IPS DF 6.9 (cell line): ENCODE measurements around the gene SPAG6.

Experiments
- DNase-seq: peaks from one replicate; pipeline ENCODE4 v3.0.0-alpha.2; 2013; ENCODE audit warnings: low read depth, low spot score
- H3K27ac ChIP-seq: one replicate; pipeline ENCODE4 v1.5.1; 2013; ENCODE audit warnings: low read length, control low read depth
- H3K27me3 ChIP-seq: 2 replicates; pipeline ENCODE4 v1.6.1; 2013; ENCODE audit warnings: mild to moderate bottlenecking, low read length; ENCODE audit not compliant: control insufficient read depth, insufficient read depth
- H3K36me3 ChIP-seq: 2 replicates; pipeline ENCODE4 v1.6.1; 2013; ENCODE audit warnings: low read length; ENCODE audit not compliant: control insufficient read depth, insufficient read depth
- H3K4me1 ChIP-seq: 2 replicates; pipeline ENCODE4 v1.6.1; 2013; ENCODE audit warnings: low read length; ENCODE audit not compliant: control insufficient read depth, insufficient read depth
- H3K4me3 ChIP-seq: 2 replicates; pipeline ENCODE4 v1.5.1; 2013; ENCODE audit warnings: mild to moderate bottlenecking, low read length
- H3K9me3 ChIP-seq: 2 replicates; pipeline ENCODE4 v1.6.1; 2013; ENCODE audit warnings: low read length, inconsistent platforms; ENCODE audit not compliant: control insufficient read depth, insufficient read depth
- WGBS: extraction: QIAGEN DNeasy Blood & Tissue Kit; methylation state at CpG from one replicate; pipeline ENCODE4 v1.1.7; 2013; ENCODE audit warnings: mixed read lengths, missing lambda C conversion rate; ENCODE audit not compliant: insufficient read length, insufficient coverage; 5-methylcytosine and 5-hydroxymethylcytosine counted together

The SPAG6 gene

GRCh38 chr10:22434521-22434920 is 89.2 kb downstream of the SPAG6 start:
- Histone ChIP-seq H3K4me1 (0 out of 2 replicates have a peak, but pooled peaks cover 3% of the 10 kb centered on the region), H3K9me3 (no peaks in the 10 kb centered on the region), H3K4me3 (no peak overlapping the region), H3K27ac (no peak overlapping the region), H3K36me3 (no peaks in the 10 kb centered on the region), H3K27me3 (peaks cover 23% of the 10 kb centered on the region)
- WGBS, result no CpG with 5 or more reads among the region's 2 CpGs
- no peak for DNase-seq

GRCh38 chr10:22435650-22436049 is 90.4 kb downstream of the SPAG6 start:
- DNase-seq, result no peak
- WGBS, result no CpG with 5 or more reads among the region's 10 CpGs
- 0 out of 2 replicates have a peak, but pooled peaks cover 3% of the 10 kb centered on the region for H3K4me1 ChIP-seq
- no peak overlapping the region for H3K27ac ChIP-seq
- no peaks in the 10 kb centered on the region for H3K9me3 ChIP-seq
- H3K27me3 ChIP-seq, result peaks cover 23% of the 10 kb centered on the region
- no peak overlapping the region for H3K4me3 ChIP-seq
- no peaks in the 10 kb centered on the region for H3K36me3 ChIP-seq

GRCh38 chr10:22436526-22436892 is 91.2 kb downstream of the SPAG6 start:
- Histone ChIP-seq H3K4me1 (0 out of 2 replicates have a peak, but pooled peaks cover 3% of the 10 kb centered on the region), H3K9me3 (no peaks in the 10 kb centered on the region), H3K27me3 (peaks cover 23% of the 10 kb centered on the region), H3K4me3 (peak overlapping the region; percentile 50; the same call in 1 of the 2 replicates), H3K27ac (no peak overlapping the region), H3K36me3 (no peaks in the 10 kb centered on the region)
- no peak for DNase-seq
- no CpG with 5 or more reads among the region's 35 CpGs for WGBS

GRCh38 chr10:22436893-22437619 is 91.8 kb downstream of the SPAG6 start:
- Histone ChIP-seq H3K27ac (no peak overlapping the region), H3K36me3 (no peaks in the 10 kb centered on the region), H3K27me3 (peaks cover 23% of the 10 kb centered on the region), H3K4me1 (0 out of 2 replicates have a peak, but pooled peaks cover 3% of the 10 kb centered on the region), H3K4me3 (peak overlapping the region; percentile 50; the same call in 1 of the 2 replicates), H3K9me3 (no peaks in the 10 kb centered on the region)
- WGBS, result no CpG with 5 or more reads among the region's 85 CpGs
- peak; percentile 77 for DNase-seq

GRCh38 chr10:22437620-22438588 is 92.6 kb downstream of the SPAG6 start:
- Histone ChIP-seq H3K4me3 (peak overlapping the region; percentile 50; the same call in 1 of the 2 replicates), H3K9me3 (no peaks in the 10 kb centered on the region), H3K36me3 (no peaks in the 10 kb centered on the region), H3K27ac (no peak overlapping the region), H3K4me1 (0 out of 2 replicates have a peak, but pooled peaks cover 3% of the 10 kb centered on the region), H3K27me3 (peaks cover 23% of the 10 kb centered on the region)
- WGBS, result no CpG with 5 or more reads among the region's 27 CpGs
- no peak for DNase-seq

- Histone ChIP-seq H3K27me3 (peaks cover 23% of the 10 kb centered on the region), H3K36me3 (no peaks in the 10 kb centered on the region), H3K4me3 (no peak overlapping the region), H3K9me3 (no peaks in the 10 kb centered on the region), H3K27ac (no peak overlapping the region), H3K4me1 (0 out of 2 replicates have a peak, but pooled peaks cover 3% of the 10 kb centered on the region)
- no CpG with 5 or more reads among the region's 4 CpGs for WGBS
- no peak for DNase-seq
Observed at GRCh38 chr10:22438711-22439110, 93.4 kb downstream of the SPAG6 start.

GRCh38 chr10:22442063-22442462 is 96.8 kb downstream of the SPAG6 start:
- no peak for DNase-seq
- Histone ChIP-seq H3K4me1 (0 out of 2 replicates have a peak, but pooled peaks cover 1% of the 10 kb centered on the region), H3K27me3 (peaks cover 14% of the 10 kb centered on the region), H3K36me3 (no peaks in the 10 kb centered on the region), H3K9me3 (no peaks in the 10 kb centered on the region), H3K4me3 (no peak overlapping the region), H3K27ac (no peak overlapping the region)

- 0 out of 2 replicates have a peak, but pooled peaks cover 1% of the 10 kb centered on the region for H3K4me1 ChIP-seq
- no peak overlapping the region for H3K27ac ChIP-seq
- no peak for DNase-seq
- no peaks in the 10 kb centered on the region for H3K9me3 ChIP-seq
- peaks cover 14% of the 10 kb centered on the region for H3K27me3 ChIP-seq
- WGBS, result no CpG with 5 or more reads among the region's 1 CpG
- H3K36me3 ChIP-seq, result no peaks in the 10 kb centered on the region
- no peak overlapping the region for H3K4me3 ChIP-seq
Observed at GRCh38 chr10:22442468-22442867, 97.2 kb downstream of the SPAG6 start.

- no peaks in the 10 kb centered on the region for H3K4me1 ChIP-seq
- H3K36me3 ChIP-seq, result no peaks in the 10 kb centered on the region
- H3K4me3 ChIP-seq, result no peak overlapping the region
- DNase-seq, result no peak
- no peak overlapping the region for H3K27ac ChIP-seq
- H3K27me3 ChIP-seq, result peaks cover 7% of the 10 kb centered on the region
- WGBS, result no CpG with 5 or more reads among the region's 6 CpGs
- no peaks in the 10 kb centered on the region for H3K9me3 ChIP-seq
Observed at GRCh38 chr10:22443175-22443901, 98.0 kb downstream of the SPAG6 start.
